ENCODE results near the gene MMP11.

The MMP11 gene

GRCh38 chr22:23760056-23760455 is 12.6 kb upstream of the MMP11 start:
- DNase-seq (ENCODE audit: low read depth, low spot score), result no peak

- DNase-seq (ENCODE audit: low read depth, low spot score), result no peak
These were observed 9.6 kb upstream of the MMP11 start, which contains the start of gene C22orf15 for GRCh38 chr22:23762842-23763578. C22orf15 (plus strand) TSS chr22:23762990; CDS start chr22:23763307, 317 bp downstream.

- no peak for DNase-seq (ENCODE audit: low read depth, low spot score)
These were observed 9.1 kb upstream of the MMP11 start for GRCh38 chr22:23763579-23763945.

- DNase-seq (ENCODE audit: low read depth, low spot score), result no peak
These were observed 8.7 kb upstream of the MMP11 start for GRCh38 chr22:23763954-23764353.

- DNase-seq (ENCODE audit: low read depth, low spot score), result no peak
These were observed 7.5 kb upstream of the MMP11 start for GRCh38 chr22:23764899-23765881.

- no peak for DNase-seq (ENCODE audit: low read depth, low spot score)
These were observed 5.4 kb upstream of the MMP11 start for GRCh38 chr22:23767303-23767672.

GRCh38 chr22:23767673-23768548 is 4.7 kb upstream of the MMP11 start, which contains the start of gene CHCHD10:
CHCHD10 (minus strand) TSS chr22:23767972; CDS start chr22:23767874, 98 bp downstream.
- DNase-seq (ENCODE audit: low read depth, low spot score), result peak; percentile 89

- DNase-seq (ENCODE audit: low read depth, low spot score), result no peak
These were observed 3.2 kb upstream of the MMP11 start for GRCh38 chr22:23769321-23769965.

- DNase-seq (ENCODE audit: low read depth, low spot score), result no peak
These were observed 367 bp upstream of the MMP11 start for GRCh38 chr22:23772315-23772648.

GRCh38 chr22:23773483-23774113 is 949 bp downstream of the MMP11 start:
- DNase-seq (ENCODE audit: low read depth, low spot score), result no peak

- DNase-seq (ENCODE audit: low read depth, low spot score), result no peak
These were observed 1.7 kb downstream of the MMP11 start for GRCh38 chr22:23774114-23774921.

- DNase-seq (ENCODE audit: low read depth, low spot score), result peak; percentile 87
These were observed 2.3 kb downstream of the MMP11 start for GRCh38 chr22:23774922-23775436.

- DNase-seq (ENCODE audit: low read depth, low spot score), result no peak
These were observed 3.2 kb downstream of the MMP11 start for GRCh38 chr22:23775779-23776375.

- DNase-seq (ENCODE audit: low read depth, low spot score), result no peak
These were observed 5.3 kb downstream of the MMP11 start for GRCh38 chr22:23777776-23778576.

GRCh38 chr22:23778577-23778900 is 5.9 kb downstream of the MMP11 start:
- DNase-seq (ENCODE audit: low read depth, low spot score), result no peak

GRCh38 chr22:23779083-23779482 is 6.4 kb downstream of the MMP11 start:
- no peak for DNase-seq (ENCODE audit: low read depth, low spot score)

GRCh38 chr22:23779731-23780130 is 7.1 kb downstream of the MMP11 start:
- no peak for DNase-seq (ENCODE audit: low read depth, low spot score)

GRCh38 chr22:23780146-23780748 is 7.6 kb downstream of the MMP11 start:
- DNase-seq (ENCODE audit: low read depth, low spot score), result no peak

All from astrocyte of the hippocampus (primary cell).